GM06990 (cell line): ENCODE data around the gene ANKRD30BL.
"Not testable (repeated sequence)": the region's sequence is repeated elsewhere in the genome, so short reads cannot be mapped to it uniquely, and the experiment has no call there.

Experiments used
- DNase-seq: peaks from one replicate; pipeline ENCODE4 v3.0.0-alpha.2; 2011; ENCODE audit not compliant: insufficient read length; ENCODE audit errors: extremely low read depth
- H3K27me3 ChIP-seq: replicated peaks from 2 replicates; pipeline ENCODE4 v1.6.0; 2011; ENCODE audit warnings: low read length; ENCODE audit not compliant: control insufficient read depth, insufficient read depth
- H3K36me3 ChIP-seq: 2 replicates; pipeline ENCODE4 v1.5.1; 2011; ENCODE audit warnings: low read length; ENCODE audit not compliant: control insufficient read depth, insufficient read depth
- H3K4me3 ChIP-seq: replicated peaks from 2 replicates; pipeline ENCODE4 v1.5.1; 2011; ENCODE audit warnings: low read depth, mild to moderate bottlenecking, control low read depth, low read length
- CTCF ChIP-seq: IDR thresholded peaks from 2 replicates; pipeline ENCODE4 v1.5.1; 2011; ENCODE audit warnings: low read length, control low read depth, mild to moderate bottlenecking, inconsistent platforms; ENCODE audit not compliant: insufficient read depth, poor library complexity, severe bottlenecking

Gene ANKRD30BL

GRCh38 chr2:132161161-132162124 is at the start of gene ANKRD30BL:
Gene ANKRD30BL, minus strand, starts transcription at chr2:132161952. Its CDS starts 247 bp downstream, at chr2:132161705.
- peak within 1 kb of the TSS; percentile 50 for H3K4me3 ChIP-seq
- not testable (repeated sequence) for DNase-seq, H3K27me3 ChIP-seq, H3K36me3 ChIP-seq

GRCh38 chr2:132202866-132203265 is 41.1 kb upstream of the ANKRD30BL start:
- H3K4me3 ChIP-seq, H3K27me3 ChIP-seq, DNase-seq, H3K36me3 ChIP-seq: not testable (repeated sequence)

- H3K36me3 ChIP-seq, H3K4me3 ChIP-seq, H3K27me3 ChIP-seq: not testable (repeated sequence)
These were observed 31.1 kb upstream of the ANKRD30BL start for GRCh38 chr2:132192854-132193253.

GRCh38 chr2:132167100-132167499 is 5.3 kb upstream of the ANKRD30BL start:
- not testable (repeated sequence) for H3K36me3 ChIP-seq, DNase-seq, H3K4me3 ChIP-seq, H3K27me3 ChIP-seq

More at GRCh38 chr2:132192854-132193253, 31.1 kb upstream of the ANKRD30BL start:
- not testable (repeated sequence) for DNase-seq

- not testable (repeated sequence) for DNase-seq, H3K4me3 ChIP-seq, H3K27me3 ChIP-seq, H3K36me3 ChIP-seq
These were observed 441 bp upstream of the ANKRD30BL start for GRCh38 chr2:132162125-132162660.

GRCh38 chr2:132146774-132147173 is 15.0 kb downstream of the ANKRD30BL start:
- peak; percentile 38 for TF ChIP-seq CTCF
- H3K27me3 ChIP-seq, H3K36me3 ChIP-seq, H3K4me3 ChIP-seq, DNase-seq: not testable (repeated sequence)
